ENCODE measurements around the gene PARVA.
A peak's percentile ranks its signal among the peaks of the same experiment; 100 is the strongest.

The PARVA gene

DNA sequence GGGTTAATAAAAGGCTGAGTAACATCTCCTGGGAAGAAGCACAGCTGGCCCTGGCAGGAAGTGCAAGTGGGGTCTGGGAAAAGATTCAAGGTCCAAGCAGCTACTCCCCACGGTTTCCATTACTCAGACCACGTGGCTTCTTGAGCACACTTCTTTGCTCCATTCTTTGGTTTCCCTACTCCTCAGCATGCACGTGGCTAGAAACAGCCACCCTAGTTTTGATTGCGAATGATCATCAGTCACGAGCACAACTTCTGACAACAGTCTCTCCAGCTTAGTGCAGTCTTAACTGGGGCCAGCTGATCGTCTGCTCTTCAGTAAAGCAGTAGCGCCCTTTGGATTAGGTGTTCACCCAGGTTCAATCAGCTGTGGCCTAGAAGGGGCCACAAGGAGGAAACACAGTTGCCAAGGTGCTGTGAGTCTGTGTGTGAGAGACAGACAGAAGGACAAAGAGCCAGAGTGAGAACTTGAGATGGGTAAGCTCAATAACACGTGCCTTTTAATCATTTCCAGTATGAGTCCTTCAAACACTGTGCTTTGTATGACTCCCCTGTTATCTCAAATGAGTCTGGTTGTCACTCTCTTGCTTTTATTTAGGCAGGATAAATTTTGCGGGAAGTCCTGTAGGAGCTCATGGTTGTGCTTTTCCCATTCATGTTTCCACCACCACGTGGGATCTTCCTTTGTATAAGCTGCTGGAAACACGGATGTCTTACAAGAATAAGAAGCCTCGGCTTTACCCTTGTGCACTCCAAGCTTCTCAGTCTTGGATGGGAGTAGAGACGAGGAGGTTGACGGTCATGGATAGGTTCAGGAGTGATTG lies 901 bp upstream of the PARVA start:
- peak; percentile 88 for DNase-seq

DNA sequence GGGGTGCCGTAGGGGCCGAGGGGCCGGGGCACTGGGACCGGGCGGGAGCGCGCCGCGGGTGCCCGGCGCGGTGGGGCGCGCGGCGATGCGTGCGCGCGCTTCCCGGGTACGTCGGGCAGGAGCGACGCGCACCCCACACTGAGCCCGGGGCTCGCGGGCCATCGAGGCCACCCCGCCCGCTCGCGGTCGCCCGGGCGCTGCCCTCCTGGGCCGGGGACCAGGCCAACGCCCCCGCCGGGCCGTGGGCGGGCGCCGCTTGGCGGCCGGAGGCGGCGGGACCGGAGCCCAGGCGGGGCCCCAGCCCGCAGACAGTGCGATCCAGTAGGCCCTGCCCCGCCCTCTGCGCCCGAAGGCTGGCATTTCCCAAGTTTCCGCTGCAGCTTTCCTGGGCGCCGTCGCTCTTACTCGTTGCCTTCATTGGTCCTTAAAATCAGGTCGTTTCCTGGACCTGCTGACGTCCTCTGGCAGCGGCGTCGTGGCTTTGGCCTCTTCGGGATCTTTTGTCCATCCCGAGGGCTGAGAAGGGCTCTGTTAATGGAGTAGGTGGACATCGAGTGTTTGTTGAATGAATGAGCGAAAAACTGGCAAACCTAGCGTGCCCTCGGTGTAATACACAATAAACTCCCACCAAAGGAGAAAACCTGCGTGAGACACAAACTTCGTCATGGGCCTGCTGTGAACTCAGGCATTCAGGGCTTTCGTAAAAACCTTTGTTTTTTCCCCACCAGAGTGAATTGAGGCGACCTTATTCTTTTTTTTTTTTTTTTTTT lies 638 bp downstream of the PARVA start:
- DNase-seq, result peak; percentile 85

GRCh38 chr11:12380565-12381325 lies 3.4 kb downstream of the PARVA start:
- DNase-seq, result no peak

- no peak for DNase-seq
These were observed 4.5 kb downstream of the PARVA start for GRCh38 chr11:12381875-12382274.

GRCh38 chr11:12382451-12382850 lies 5.1 kb downstream of the PARVA start:
- DNase-seq, result peak; percentile 40

- DNase-seq, result no peak
These were observed 8.9 kb downstream of the PARVA start for GRCh38 chr11:12386309-12386708.

- no peak for DNase-seq
These were observed 9.4 kb downstream of the PARVA start for GRCh38 chr11:12386745-12387144.

DNA sequence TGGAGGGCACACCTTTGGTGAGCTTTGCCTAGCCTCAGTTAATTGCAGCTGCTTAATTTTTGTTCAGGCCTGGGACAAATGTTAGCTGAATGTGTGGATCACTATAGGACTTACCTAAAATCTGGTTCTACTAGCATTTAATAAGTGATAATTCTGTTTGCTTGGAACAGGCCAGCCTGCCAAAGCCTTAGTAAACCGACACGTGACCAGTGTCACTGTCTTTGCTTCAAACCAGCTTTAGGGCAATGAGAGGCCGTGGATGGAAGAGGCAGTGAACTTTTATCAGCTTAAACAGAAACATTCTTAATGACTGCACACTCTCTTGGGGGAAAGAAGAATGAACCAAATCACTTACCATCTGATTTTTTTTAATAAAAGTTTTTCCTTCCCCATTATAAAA lies 10.8 kb downstream of the PARVA start:
- no peak for DNase-seq

GRCh38 chr11:12388939-12389670 lies 11.7 kb downstream of the PARVA start:
- no peak for DNase-seq

DNA sequence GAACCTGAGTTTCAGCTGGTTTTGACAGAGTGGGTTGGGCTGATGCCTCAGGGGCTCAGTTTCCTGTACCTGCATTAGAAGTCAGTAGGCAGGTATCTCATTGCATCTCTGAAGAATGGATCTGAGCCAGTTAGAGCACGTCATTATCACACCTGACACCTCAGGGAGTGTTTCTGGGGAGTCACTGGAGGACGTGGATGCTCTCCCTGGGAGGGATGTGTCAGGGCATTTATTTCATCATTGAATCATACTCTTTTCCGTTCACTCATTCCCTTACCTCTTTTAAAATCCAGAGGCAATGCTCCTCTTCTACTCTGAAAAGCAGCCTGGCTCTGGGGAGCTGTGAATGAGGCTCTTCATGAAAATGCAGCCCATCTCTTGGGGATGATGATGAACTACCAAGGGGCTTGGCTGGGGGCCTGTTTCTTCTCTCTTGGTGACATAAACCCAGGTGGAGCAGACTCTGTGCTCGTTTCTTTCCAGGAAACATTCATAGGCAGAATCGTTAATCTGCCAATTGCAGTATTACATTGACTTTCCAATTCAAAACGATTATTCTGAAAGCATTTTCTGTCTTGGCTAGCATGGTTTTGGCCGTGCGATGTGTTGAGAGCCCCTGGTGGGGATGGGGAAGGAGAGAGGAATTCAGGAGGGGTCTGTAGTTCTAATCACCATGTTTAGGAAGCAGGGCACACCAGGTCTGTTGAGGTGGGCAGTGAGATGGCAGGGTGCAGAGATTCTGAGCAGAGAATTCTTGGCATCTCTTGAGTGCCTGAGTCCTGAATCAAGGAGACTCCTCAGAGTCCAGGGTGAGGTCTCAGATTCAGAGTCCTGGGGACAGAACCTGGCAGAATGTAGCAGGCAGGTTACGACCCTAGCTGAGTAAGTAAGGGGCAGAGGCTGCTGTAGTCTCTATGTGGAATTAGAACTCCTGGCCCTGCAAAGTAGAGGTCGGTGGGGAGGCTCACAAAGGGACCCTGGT lies 12.6 kb downstream of the PARVA start:
- no peak for DNase-seq

DNA sequence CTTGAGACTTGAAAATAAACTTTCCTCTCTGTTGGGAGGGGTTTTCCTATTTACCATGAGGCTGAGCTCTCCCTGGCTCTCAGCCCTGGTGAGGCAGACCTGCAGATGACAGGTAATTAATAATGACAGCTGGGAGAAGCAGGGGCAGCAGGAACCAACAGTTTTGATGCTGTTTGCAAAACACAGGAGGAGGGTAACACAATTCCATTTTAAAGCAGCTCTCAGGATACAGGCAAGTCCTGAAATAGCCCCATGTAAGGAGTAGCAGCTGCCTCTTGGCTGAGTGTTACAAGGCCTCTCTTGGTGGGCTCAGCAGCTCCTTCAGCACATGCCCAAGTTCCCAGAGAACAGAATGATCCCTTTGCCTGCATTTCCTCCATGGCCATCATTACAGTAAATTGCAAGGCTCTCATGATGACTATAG lies 13.3 kb downstream of the PARVA start:
- no peak for DNase-seq

- no peak for DNase-seq
These were observed 15.3 kb downstream of the PARVA start for GRCh38 chr11:12392672-12393071.

DNA sequence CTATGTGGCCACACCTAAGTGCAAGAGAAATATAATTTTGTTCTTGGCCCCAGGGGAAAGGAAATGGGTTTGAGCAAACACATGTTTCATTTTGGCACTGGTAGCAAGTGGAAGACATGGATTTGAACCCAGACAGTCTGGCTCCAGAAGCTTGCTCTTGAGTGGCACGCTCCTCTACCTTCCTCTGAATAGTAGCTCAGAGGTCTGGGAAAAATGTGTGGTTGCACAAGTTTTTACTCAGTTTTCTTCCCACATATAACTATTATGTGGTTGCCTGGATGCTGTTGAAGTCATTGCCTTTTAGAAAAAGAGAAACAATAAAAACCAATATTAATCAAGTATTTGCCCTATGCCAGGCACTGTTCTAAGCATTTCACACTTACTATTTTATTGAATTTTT lies 16.3 kb downstream of the PARVA start:
- DNase-seq, result no peak

- no peak for DNase-seq
These were observed 17.2 kb downstream of the PARVA start for GRCh38 chr11:12394601-12395000.

DNA sequence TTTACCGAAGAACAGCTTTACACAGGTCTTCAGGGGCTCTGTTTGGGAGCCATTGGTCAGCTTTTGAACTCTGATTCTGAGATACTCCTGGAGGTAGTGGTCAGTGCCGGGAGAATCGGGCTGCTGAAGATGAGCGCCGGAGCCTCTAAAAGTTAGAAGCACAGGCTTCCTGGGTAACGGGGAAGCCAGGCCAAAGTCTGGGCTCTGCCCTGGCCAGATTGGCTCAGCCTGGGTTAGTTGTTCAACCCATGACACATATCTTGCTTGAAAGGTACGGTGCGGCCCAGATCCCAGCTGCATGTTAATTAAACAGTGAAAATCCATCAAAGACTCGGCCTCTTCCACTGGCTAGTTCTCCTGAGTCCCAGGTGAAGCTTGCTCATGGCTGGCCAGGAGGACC lies 18.0 kb downstream of the PARVA start:
- no peak for DNase-seq

DNA sequence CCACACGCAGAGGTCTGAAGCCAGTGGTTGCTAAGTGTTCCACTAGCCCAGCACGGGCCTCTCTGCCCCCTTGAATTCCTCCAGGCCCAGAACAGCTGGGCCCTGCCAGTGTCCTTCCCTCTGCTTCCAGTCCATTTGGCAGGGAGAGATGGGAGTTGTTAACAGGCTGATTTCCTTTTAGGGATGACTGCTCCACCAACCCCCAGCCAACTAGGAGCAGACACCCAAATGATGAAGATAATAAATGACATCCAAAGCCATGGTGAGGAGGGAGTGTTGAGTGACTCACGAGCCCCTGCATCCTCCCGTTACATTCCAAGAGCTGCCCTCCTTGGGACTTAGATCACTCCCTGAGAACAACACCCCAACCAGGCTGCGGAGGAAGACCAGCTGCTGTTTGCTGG lies 20.6 kb downstream of the PARVA start:
- DNase-seq, result peak; percentile 98

DNA sequence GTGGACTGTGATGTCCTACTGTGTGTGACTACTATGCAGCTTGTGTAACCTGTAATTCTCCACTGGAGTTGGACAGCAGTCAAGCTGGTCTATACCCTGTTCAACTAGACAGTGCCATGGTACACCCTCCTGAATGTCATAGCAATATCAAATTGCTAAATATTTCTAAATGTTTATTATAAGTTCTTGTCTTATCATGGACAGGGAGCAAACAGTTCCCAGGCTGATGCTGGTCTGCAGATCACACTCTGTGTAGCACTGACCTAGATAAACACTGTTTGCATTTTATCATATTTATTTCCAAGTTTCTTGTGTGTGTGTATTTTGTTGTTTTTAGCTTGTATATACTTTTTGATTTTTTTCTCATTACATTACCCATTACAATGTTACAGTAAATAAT lies 22.0 kb downstream of the PARVA start:
- no peak for DNase-seq

- DNase-seq, result peak; percentile 58
These were observed 24.7 kb downstream of the PARVA start for GRCh38 chr11:12402025-12402424.

DNA sequence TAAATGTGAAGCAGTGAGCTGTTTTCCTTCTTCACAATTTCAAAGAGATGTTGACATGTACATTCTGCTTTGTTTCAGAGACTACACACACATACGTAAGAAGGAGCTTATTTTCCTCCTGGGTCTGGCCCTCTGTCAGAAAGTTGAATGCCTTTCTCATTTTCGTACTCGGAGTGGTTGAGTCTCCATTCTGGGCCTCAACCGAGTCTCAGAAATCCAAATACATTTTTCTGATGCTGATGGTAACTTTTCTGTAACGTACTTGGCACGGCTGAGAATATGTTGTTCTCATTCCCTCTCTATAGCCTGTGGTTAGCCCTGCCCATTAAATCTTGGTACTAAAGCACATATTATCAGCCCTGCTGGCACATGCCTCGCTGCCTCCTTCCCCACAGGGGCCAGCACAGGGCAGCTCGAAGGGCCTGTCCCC lies 25.3 kb downstream of the PARVA start:
- peak; percentile 49 for DNase-seq

DNA sequence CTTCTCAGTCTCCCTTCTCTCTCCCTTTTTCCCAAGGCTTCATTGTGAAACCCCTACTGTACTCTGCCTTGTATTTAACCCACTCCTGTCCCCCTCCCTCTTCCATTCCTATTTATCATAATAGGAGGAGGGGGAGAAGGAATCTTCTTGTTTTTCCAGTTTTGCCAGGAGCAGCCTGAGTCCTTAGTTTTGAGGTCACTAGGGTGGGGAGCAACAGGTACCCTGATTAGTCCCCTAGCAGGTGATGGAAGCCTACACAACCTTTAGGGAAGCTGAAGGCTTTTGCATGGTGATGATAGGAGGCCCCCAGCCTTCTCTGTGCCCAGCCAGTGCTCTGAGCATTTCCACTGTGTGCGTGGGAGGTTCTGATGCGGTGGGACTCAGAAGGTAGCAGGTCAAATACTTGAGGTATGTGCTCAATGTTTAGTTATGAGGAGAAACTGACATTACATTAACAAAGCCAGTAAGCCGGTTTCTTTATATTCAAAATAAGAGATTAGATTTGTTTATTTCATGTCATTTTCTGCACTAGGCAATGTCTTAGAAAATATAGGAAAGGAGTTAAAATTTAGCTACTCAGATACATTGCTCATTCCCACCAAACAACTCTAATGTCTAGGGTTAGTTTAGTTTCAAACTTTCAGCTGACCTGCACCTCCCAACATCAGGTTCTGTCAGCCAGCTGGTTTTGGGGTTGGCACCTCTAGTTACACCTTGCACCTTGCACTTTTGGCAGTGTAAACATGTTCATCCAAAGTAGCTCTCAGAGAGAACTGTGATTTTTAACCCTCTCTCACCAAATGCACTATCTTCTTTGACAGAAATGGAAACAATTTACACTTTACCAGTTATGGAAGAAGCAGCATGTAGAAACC lies 26.0 kb downstream of the PARVA start:
- no peak for DNase-seq
